Left cardiac atrium (tissue), 4 donors: ENCODE measurements around the gene MAP2K6. TPM values are rescaled to one million over a fixed set of nuclear protein-coding genes. Genes with fewer than 3 reads are reported as not detected.

ENCODE experiments used
- ATAC-seq, 2 donors: fragments of 200-7000 bp; cut with Tn5 transposase; one replicate each; pipeline ENCODE4 v1.9.1; 2020; ENCODE audit warnings: mild to moderate bottlenecking in 2 of 2, moderate library complexity in 2 of 2
- DNase-seq: peaks from one replicate; pipeline ENCODE4 v3.0.0-alpha.2; 2020
- intact Hi-C, 2 donors: fragments of 100-400 bp; cut with DNase I; formaldehyde crosslinking; loops; one replicate each; pipeline versions ENCODE4 v1.14.1 to v1.15.1; 2022 to 2023
- long read RNA-seq: library from polyadenylated mRNA; unstranded; transcript quantifications from one replicate; pipeline ENCODE4 v2.0.0, GENCODE V29; 2021
- total RNA-seq, 2 donors: library from RNA; stranded (reverse); fragmentation: NEBNext Ultra II Directional; extraction: Animal tissue kit (Norgen Biotek cat#: 25700); gene quantifications; one replicate each; pipeline ENCODE4 v1.2.1, GENCODE V29; 2021
- donor health status: DM: no; HTN: yes; CAD: no.
- donor health status: DM: no; HTN: yes; CAD: no; lungs with severe emphysema.
- donor health status: DM: yes; HTN: yes; CAD: no.
- donor health status: Dilated cardiomyopathy.

The MAP2K6 gene
- total RNA-seq: 1 to 10 TPM; 3.2 to 7.4 TPM
- long read RNA-seq, partial matches to known transcripts: 0 of 4 reads
- long read RNA-seq, other reads (novel, unspliced or antisense): 2 of 4 reads

DNA sequence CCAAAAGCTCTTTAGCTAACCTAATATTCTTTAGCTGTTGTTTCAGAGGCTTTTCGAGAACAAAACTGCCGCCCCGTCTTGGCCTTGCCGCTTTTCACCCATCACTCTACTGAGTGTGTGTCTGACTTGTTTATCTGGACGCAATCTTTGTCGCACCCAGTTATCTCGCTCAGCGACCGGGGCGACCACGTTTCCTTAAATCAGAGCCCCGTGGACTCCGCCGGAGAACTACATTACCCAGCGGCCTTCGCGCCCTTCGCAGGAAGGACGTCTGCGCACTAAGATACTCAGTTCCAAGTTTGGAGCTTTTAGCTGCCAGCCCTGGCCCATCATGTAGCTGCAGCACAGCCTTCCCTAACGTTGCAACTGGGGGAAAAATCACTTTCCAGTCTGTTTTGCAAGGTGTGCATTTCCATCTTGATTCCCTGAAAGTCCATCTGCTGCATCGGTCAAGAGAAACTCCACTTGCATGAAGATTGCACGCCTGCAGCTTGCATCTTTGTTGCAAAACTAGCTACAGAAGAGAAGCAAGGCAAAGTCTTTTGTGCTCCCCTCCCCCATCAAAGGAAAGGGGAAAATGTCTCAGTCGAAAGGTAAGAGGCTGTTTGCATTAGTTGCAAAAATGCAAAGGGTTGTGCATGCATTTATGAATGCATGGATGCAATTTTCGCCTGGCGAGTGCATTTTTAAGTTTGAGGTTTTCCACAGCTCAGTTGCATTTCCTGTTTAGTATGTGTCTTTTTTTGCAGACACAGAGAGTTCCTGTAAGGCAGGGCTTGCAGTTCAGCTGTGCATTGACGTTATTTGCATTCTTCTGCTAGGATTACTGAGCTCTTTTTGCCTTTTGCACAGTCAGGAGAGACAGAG, at the start of gene MAP2K6:
Gene MAP2K6, plus strand, starts transcription at position 290 of the 867 bp plus-strand sequence. Its CDS starts 288 bp downstream, at position 578.
- peak; percentile 90 for DNase-seq
- intact Hi-C loops: no loop called here
- peak; percentile 98 to 99 for ATAC-seq

DNA sequence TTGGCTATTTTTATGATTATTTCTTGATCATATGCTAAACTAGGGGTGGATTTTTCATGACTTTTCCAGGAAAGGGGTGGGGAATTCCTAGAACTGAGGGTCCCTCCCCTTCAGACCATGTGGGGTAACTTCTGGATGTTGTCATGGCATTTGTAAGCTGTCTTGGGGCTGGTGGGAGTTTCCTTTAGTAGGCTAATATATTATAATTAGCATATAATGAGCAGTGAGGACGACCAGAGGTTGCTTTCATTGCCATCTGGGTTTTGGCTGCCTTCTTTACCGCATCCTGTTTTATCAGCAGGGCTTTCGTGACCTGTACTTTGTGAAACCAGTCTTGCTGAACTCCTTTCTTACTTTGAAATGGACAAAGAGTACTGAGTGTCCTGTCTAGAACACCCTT, 47.2 kb upstream of the MAP2K6 start:
- intact Hi-C loops: no loop called here
- ATAC-seq (no peak), DNase-seq (no peak)

DNA sequence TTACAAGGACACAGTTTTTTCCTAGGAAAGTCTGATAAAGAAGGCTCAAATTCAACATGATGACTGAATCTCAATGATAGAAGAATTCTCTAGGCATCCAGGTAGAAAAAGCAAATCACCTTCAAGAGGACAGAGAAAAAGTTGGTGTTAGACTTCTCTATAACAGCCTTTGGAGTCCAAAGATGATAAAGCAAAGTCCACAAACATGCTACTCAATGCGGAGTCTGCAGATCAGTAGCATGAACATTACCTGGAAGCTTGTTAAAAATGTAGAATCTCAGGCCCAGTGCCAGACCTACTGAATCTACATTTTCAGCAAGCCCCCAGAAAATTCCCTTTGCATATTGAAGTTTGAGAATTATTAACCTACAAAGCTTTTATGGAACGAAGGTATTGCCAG, 41.4 kb upstream of the MAP2K6 start:
- ATAC-seq (no peak), DNase-seq (no peak)
- intact Hi-C loops: no loop called here

DNA sequence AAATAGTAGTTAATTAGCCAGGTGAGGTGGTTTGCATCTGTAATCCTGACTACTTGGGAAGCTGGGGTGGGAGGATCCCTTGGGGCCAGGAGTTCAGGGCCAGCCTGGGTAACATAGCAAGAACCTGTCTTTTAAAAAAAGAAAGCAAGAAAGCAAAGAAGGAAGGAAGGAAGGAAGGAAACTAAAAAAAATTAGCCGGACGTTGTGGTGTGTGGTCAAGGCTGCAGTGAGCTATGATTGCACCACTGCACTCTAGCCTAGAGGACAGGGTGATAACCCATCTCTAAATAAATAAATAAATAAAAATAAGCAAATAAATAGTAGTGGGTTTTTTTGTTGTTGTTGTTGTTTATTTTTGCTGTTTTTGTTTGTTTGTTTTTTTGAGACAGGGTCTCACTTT, 39.3 kb upstream of the MAP2K6 start:
- intact Hi-C loops: no loop called here
- DNase-seq: no peak

DNA sequence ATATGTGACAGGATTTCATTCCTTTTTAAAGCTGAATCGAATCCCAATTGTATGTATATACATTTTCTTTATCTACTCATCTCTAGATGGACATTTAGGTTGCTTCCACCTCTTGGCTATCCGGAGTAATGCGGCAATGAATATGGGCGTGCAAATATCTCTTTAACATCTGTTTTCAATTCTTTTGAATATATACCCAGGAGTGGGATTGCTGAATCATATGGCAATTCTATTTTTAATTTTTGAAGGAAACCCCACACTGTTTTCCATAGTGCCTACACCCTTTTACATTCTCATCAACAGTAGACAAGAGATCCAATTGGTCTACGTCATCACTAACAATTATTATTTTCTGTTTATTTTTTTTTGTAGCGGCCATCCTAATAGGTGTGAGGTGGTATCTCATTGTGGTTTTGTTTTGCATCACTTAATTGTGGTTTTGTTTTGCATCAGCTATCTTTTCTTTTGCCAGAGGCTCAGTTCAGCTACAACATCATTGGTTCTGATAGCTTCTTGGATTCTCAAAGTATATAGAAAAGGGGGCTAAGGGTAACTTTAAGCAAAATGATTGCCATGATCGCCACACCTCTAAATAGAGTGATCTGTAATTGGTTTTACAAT, 25.6 kb upstream of the MAP2K6 start:
- intact Hi-C loops: no loop called here
- DNase-seq (no peak), ATAC-seq (no peak)

More for the DNA sequence above, 39.3 kb upstream of the MAP2K6 start:
- ATAC-seq: no peak

DNA sequence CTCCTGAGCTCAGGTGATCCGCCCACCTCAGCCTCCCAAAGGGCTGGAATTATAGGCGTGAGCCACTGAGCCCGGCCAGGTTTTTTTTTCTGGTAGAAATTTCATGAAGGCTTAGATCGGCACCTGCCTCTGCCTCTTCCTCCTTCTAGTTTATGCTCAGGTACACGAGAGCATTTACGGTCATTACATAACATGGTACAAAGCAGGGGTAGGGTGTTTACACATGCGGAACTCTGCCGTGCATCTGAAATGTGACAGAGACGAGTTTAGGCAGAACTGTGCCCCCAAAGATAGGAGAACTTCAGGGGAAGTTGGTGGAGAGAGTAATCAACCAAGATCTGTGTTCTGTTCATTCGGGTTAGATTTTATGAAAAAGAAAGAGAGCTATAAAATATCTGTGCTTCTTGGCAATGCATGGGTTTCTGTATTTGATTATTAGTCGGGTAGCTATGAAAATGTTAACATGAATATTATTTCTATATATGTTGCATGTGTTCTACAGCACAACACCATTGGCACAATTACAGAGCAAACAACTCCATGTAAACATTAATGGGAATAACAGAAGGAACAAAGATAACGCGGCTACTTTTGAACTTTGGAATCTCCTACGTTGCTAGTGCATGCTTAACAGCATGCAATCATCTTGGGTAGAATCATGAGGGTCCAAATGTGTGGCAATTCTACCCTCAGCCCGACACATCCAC, 23.5 kb upstream of the MAP2K6 start:
- ATAC-seq (no peak), DNase-seq (no peak)
- intact Hi-C loops: no loop called here

DNA sequence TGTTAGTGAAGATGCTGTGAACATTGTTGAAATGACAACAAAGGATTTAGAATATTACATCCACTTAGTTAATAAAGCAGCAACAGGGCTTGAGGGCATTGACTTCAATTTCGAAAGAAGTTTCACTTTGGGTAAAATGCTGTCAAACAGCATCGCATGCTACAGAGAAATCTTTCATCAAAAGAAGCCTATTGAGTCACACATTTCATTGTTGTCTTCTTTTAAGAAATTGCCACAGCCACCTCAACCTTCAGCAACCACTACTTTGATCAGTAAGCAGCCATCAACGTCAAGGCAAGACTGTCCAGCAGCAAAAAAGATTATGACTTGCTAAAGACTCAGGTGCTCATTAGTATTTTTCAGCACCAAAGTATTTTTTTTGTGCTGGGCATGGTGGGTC, 13.2 kb upstream of the MAP2K6 start:
- ATAC-seq (no peak), DNase-seq (no peak)
- intact Hi-C loops: no loop called here

DNA sequence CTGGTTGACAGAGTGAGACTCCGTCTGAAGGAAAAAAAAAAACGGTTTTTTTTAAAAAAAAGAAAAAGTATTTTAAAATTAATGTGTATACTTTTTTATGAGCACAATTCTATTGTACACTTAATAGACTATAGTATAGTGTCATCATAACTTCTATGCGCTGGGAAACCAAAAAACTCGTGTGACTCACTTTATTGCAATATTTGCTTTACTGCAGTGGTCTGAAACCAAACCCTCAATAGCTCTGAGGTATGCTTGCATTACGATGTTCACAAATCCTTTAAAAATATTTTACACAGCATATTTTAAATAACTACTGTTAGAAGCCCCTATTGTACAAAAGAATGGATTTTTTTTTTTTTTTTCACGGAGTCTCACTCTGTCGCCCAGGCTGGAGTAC, 12.4 kb upstream of the MAP2K6 start:
- ATAC-seq (no peak), DNase-seq (no peak)
- intact Hi-C loops: no loop called here

DNA sequence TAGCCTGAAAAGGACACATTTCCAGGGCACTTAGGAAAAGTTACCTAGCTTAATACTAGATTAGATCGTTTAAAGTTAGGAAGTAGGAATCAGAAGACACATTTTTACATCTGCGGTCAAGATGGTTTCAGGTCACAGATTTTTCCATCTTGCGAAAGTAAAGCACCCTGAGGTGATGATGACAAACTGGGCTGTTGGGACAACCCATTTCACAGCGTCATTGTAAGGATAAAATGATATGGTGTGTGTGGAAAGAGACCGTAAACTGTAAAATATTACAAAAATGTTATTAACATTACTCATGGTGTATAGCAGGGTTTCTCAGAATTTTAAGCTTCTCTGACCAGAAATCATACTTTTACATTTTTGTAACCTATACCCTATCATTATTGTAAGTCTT, 10.1 kb upstream of the MAP2K6 start:
- no peak for DNase-seq
- no peak for ATAC-seq
- intact Hi-C loops: no loop called here

DNA sequence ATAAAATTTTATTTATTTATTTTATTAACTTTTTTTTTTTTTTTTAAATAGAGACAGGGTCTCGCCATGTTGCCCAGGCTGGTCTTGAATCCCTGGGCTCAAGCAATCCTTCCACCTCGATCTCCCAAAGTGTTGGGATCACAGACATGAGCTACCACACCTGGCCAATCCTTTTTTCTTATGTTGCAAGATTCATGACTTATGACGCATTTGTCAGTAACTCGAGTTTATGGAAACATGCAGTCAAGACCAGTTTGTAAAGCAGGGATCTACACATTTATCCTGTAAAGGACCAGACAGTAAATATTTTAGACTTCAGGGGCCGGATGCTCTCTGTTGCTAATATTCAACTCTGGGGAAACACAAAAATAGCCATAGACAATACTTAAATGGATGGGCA, 9.4 kb upstream of the MAP2K6 start:
- intact Hi-C loops: no loop called here
- DNase-seq: no peak
- ATAC-seq: no peak

DNA sequence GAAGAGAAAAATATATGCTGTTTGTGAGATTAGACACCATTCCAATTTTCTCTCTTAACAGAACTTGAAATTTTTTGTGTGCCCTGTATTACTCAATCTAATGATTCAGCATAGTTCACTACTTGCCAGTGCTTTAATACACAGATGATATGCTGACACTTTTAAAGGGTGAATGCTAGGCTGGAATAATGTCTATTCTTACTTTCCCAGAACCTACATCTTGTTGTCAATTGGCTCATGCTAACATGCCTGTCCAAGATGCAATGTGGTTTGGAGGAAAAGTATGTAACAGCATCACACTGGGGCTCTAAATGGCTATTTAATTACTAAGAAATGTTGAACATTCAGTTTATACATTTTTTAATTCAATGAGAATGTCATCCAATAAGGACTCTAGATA, 7.6 kb upstream of the MAP2K6 start:
- no peak for ATAC-seq
- intact Hi-C loops: no loop called here
- no peak for DNase-seq

DNA sequence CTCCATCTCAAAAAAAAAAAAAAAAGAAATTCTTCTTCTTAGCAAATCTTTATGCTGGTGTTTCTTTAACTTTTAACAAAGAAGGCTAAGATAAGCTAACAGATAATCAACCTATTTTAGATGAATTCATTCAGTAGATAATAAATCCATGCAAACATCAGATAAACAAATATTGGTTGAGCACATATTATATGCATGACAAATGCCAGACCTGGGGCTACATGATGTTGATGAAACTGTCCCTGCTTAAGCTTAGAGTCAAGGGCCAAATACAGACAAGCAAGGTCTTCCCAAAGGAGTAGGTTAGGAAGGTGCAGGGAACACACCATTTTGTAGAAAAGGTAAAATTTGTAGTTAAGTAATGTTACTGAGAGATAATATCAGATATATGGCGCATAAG, 6.7 kb upstream of the MAP2K6 start:
- DNase-seq (no peak), ATAC-seq (no peak)
- intact Hi-C loops: no loop called here

DNA sequence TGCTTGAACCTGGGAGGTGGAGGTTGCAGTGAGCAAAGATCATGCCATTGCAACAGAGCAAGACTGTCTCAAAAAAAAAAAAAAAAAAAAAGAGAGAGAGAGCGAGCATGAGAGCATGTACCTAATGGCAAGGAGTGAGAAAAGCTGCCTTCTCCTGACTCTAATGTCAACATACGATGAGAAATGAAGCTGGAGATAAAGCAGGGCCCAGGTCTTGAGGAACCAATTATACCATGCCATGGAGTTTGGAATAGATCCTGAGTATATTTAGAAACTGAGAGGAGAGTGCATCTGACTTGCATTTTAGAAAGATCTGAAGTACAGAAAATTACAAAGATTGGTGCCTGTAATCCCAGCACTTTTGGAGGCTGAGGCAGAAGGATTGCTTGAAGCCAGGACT, 3.8 kb upstream of the MAP2K6 start:
- DNase-seq: no peak
- intact Hi-C loops: no loop called here
- ATAC-seq: no peak

DNA sequence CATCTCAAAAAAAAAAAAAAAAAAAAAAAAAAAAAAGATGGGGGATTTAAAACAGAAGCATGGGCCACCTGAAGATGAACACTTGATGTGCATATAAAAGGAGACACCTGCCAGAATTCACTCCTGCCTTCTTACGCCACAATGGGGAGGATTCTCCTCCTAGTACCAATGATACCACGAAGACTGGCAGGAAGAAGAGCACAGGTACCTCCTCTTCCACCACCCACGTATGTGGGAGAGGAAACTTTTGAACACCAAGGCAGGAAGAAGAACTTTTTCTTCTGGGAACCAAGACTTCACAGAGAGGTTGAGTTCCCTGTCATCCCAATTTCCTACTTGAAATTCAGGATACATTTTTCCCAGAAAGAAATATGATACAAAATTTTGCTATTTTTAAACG, 2.7 kb upstream of the MAP2K6 start:
- DNase-seq (no peak), ATAC-seq (no peak)
- intact Hi-C loops: no loop called here

DNA sequence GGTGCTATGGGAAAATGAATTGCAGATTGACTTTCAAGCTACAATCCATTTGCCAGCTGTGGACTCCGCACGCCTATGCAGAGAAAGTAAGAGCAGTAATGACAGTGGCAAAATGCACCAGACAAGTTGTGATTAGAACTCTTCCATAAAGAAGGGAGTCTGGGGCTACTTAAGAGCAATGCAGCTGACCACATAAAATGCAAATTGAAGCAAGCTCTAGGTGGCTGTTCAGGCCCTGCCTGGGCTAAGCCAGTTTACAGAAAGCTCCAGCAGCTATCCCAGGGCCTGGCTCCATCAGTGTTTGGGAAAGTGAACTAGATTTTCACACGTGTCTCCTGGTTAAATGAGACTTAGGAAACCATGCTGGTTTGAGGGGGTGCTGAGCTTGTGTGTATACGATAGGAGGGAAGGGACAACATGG, 2.2 kb upstream of the MAP2K6 start:
- intact Hi-C loops: no loop called here
- no peak for DNase-seq
- no peak for ATAC-seq

DNA sequence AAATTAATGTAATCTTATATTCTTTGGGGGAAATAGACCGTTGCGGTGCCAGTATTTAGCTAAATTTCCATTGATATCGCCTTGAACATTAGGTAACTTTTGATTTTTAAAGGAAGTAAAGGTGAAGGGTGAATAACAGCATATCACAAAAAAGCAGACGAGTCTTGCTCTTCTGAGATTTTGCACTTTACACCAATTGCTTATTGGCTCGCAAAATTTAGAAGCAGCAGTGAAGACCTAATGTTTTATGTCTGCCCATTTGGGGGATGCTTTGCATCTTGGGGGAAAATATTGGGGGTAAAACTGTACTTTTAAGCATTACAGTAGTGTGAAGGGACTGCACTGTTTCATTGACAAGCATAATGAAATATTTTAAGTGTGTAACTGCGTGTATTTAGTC, 934 bp downstream of the MAP2K6 start:
- ATAC-seq: no peak
- no peak for DNase-seq
- intact Hi-C loops: no loop called here

DNA sequence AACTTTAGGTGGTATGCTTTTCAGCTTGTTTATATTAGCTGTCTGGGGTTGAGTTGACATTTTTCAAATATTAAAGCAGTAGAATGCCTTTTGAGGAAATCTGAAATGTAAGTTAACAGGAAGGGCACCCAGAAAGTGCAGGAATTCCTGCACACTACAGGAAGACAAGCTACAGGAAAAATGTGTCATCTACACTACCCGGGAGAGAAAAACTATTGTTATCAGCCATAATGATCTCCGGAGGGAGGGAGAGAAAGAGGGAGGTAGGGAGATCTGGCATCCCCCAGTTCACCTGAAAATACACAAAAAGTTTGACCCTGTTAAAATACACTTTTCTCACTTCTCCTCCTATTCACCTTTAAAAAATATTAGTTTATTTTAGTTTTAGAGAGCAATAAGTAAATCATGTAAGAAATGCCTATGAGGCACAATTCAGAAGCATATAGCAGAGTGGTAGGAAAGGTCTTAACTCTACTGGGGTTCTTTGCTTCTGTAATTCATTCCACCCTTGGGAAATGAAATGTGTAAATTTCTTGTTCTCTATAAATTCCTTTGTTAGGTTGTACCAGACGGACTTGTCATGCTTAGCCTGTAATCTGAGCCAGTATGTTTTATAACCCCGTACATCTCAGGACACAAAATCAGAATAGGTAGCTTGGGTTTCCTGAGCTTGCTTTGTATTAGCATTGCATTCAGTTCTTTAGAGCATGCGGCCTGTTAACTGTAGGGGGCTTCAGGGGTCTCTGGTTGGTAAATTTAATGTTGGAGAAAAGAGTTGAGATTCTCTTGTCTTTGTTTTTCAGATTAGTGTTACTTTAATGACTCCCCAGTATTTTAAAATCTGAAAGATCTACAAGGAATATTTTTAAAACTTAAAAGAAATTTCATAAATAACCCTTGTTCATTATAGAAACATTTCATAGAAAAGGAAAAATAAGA, 3.3 kb downstream of the MAP2K6 start:
- no peak for ATAC-seq
- DNase-seq: no peak
- intact Hi-C loops: no loop called here

DNA sequence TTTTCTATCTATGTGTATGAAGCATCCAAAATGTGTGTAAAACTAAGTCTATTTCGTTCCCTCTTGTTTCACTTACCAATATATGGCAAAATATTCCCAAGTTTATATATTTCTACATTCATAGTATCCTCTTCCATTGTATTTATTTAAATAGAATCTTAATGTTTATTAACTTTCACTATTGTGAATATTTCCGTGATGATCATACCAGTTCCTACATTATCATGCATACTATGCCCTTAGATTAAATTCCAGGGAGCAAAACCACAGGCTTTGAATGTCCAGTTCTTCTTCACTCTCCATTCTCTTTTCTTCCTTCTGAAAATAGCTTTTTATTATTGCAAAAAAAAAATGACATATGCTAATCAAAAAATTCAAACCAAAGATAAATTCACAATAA, 4.0 kb downstream of the MAP2K6 start:
- intact Hi-C loops: no loop called here
- DNase-seq (no peak), ATAC-seq (no peak)

DNA sequence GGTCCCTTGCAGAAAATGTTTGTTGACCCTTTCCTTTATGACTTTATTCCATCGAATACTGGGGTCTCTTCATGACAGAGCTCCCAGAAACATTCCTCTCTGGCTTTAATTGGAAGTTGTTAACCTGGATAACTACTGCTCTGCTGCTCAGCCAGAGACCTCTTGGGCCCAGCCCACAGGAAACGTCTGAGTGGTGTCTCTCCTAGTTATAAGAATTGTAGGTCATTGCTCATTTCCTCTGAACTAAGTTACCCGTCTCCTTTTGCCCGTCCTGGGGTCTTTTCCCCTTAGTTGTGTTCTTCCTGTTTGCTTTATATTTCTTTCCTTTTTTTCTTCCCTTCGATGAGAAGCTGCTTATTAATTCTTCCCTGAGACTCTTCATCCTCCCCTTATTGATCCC, 9.0 kb downstream of the MAP2K6 start:
- no peak for ATAC-seq
- intact Hi-C loops: no loop called here
- no peak for DNase-seq
